Measurements from ENCODE around the gene TGM5.

GRCh38 chr15:43312378-43312777, 45.6 kb upstream of the TGM5 start:
- TF ChIP-seq EZH2 (IDR thresholded peaks at IDR 0.05; ENCODE audit: low read depth) (no peak), CTCF (conservative IDR thresholded peaks at IDR 0.05) (no peak)

All from PC-9 (cell line).